HG02759 (cell line): ENCODE data around the gene ZSCAN2.

Experiments
- ATAC-seq: cut with Tn5 transposase; IDR thresholded peaks from one replicate; pipeline ENCODE4 v1.9.1; 2021; ENCODE audit warnings: mild to moderate bottlenecking, moderate library complexity; ENCODE audit not compliant: unreplicated experiment

The ZSCAN2 gene

GRCh38 chr15:84668221-84668982, 67.6 kb downstream of the ZSCAN2 start:
- no peak for ATAC-seq

- ATAC-seq = no peak
Measured at GRCh38 chr15:84669726-84670125, 68.9 kb downstream of the ZSCAN2 start.

GRCh38 chr15:84671211-84671610, 70.4 kb downstream of the ZSCAN2 start:
- no peak for ATAC-seq
